ENCODE data around the gene SLC26A9. TPM values are rescaled to one million over a fixed set of nuclear protein-coding genes. Genes with fewer than 3 reads are reported as not detected.

SLC26A9 gene
- total RNA-seq, 4 donors from 2014 or later, result not detected

GRCh38 chr1:205972491-205973168 is 29.4 kb upstream of the SLC26A9 start:
- TF ChIP-seq, protein P1, sequence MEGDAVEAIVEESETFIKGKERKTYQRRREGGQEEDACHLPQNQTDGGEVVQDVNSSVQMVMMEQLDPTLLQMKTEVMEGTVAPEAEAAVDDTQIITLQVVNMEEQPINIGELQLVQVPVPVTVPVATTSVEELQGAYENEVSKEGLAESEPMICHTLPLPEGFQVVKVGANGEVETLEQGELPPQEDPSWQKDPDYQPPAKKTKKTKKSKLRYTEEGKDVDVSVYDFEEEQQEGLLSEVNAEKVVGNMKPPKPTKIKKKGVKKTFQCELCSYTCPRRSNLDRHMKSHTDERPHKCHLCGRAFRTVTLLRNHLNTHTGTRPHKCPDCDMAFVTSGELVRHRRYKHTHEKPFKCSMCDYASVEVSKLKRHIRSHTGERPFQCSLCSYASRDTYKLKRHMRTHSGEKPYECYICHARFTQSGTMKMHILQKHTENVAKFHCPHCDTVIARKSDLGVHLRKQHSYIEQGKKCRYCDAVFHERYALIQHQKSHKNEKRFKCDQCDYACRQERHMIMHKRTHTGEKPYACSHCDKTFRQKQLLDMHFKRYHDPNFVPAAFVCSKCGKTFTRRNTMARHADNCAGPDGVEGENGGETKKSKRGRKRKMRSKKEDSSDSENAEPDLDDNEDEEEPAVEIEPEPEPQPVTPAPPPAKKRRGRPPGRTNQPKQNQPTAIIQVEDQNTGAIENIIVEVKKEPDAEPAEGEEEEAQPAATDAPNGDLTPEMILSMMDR (IDR thresholded peaks at IDR 0.05; ENCODE audit: low read depth), result no peak

- TF ChIP-seq, protein P1 (IDR thresholded peaks at IDR 0.05; ENCODE audit: low read depth), result no peak
These were observed 28.8 kb upstream of the SLC26A9 start for GRCh38 chr1:205972081-205972480.

DNA sequence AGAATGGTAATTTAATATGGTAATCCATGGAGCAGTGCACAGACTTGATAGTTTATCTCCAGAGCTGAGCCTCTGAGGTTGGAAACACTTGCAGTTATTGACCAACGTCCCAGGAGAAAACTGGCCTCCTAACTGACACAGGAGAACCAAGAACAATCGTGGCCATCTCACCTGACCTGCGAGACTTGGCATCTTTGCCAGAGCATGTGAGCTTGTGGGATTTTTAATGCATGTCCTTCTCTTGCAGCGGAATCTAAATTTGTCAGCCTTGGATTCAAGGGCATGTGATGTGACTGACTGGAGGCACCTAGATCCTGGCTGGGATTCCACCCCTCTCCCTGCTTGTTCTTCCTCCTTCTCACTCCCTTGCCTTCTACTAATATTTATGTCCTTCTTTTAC is 27.8 kb upstream of the SLC26A9 start:
- TF ChIP-seq, protein P1 (IDR thresholded peaks at IDR 0.05; ENCODE audit: low read depth), result no peak

- TF ChIP-seq, protein P1 (IDR thresholded peaks at IDR 0.05; ENCODE audit: low read depth), result no peak
These were observed 27.2 kb upstream of the SLC26A9 start for GRCh38 chr1:205970486-205970885.

DNA sequence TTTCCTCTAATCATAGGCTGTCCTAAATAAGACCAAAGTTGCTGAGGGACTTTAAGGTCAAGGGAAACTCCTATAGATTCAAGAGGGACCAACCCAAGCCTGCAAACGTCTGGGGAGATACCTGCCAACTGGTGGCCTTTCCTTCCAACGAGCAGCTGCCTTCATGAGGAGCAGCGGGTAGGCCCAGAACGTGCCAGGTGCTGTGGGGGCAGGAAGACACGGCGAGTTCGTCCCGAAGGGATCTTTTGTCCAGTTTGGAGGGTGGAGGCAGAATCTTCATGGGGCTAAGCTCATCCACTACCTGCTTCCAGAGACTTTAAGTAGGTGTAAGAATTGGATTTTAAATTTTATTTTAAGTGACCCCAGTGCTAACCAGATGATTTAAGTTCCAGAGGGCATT is 26.0 kb upstream of the SLC26A9 start:
- TF ChIP-seq, protein P1 (IDR thresholded peaks at IDR 0.05; ENCODE audit: low read depth), result no peak

GRCh38 chr1:205967554-205968335 is 24.5 kb upstream of the SLC26A9 start:
- TF ChIP-seq, protein P1 (IDR thresholded peaks at IDR 0.05; ENCODE audit: low read depth), result no peak

Data from subcutaneous adipose tissue (tissue), 4 donors.